Loucy (cell line): ENCODE measurements around the gene TMEM51.

Experiments
- H2AFZ ChIP-seq: fragments of 200-600 bp; sonication (generic); 2 replicates; pipeline ENCODE4 v1.6.0; 2016; ENCODE audit warnings: antibody characterized with exemption, mild to moderate bottlenecking, low read length, moderate library complexity
- H3F3A ChIP-seq: fragments of 200-600 bp; 2 replicates; pipeline ENCODE4 v1.6.0; 2016; ENCODE audit warnings: antibody characterized with exemption, low read depth, mild to moderate bottlenecking
- H3K27me3 ChIP-seq: fragments of 200-600 bp; sonication (generic); 2 replicates; pipeline ENCODE4 v1.6.1; 2014; ENCODE audit warnings: low read length, mild to moderate bottlenecking; ENCODE audit not compliant: insufficient read depth, poor library complexity, severe bottlenecking
- H3K36me3 ChIP-seq: fragments of 200-600 bp; sonication (generic); 2 replicates; pipeline ENCODE4 v1.6.1; 2016; ENCODE audit warnings: low read length; ENCODE audit not compliant: insufficient read depth
- H3K4me1 ChIP-seq: fragments of 200-600 bp; sonication (generic); 2 replicates; pipeline ENCODE4 v1.5.1; 2014; ENCODE audit warnings: low read length, mild to moderate bottlenecking; ENCODE audit not compliant: insufficient read depth, poor library complexity, severe bottlenecking
- H3K4me2 ChIP-seq: fragments of 200-600 bp; sonication (generic); 2 replicates; pipeline ENCODE4 v1.6.0; 2014; ENCODE audit warnings: antibody characterized with exemption, low read length, low read depth, mild to moderate bottlenecking; ENCODE audit not compliant: poor library complexity, severe bottlenecking
- H3K4me3 ChIP-seq: fragments of 200-600 bp; sonication (generic); 2 replicates; pipeline ENCODE4 v1.5.1; 2014; ENCODE audit warnings: low read length, mild to moderate bottlenecking, mixed read lengths; ENCODE audit not compliant: poor library complexity, severe bottlenecking
- H3K79me2 ChIP-seq: fragments of 200-600 bp; sonication (generic); 2 replicates; pipeline ENCODE4 v1.6.1; 2014; ENCODE audit warnings: low read length; ENCODE audit not compliant: insufficient read depth
- H3K9ac ChIP-seq: fragments of 200-600 bp; sonication (generic); 2 replicates; pipeline ENCODE4 v1.6.0; 2014; ENCODE audit warnings: mild to moderate bottlenecking, low read depth, low read length, moderate library complexity; ENCODE audit not compliant: poor library complexity, severe bottlenecking
- H3K9me2 ChIP-seq: fragments of 200-600 bp; sonication (generic); replicated peaks from 2 replicates; pipeline ENCODE4 v1.6.1; 2016; ENCODE audit warnings: low read depth, low read length, mixed read lengths
- H3K9me3 ChIP-seq: fragments of 200-600 bp; sonication (generic); 2 replicates; pipeline ENCODE4 v1.6.1; 2014; ENCODE audit warnings: mild to moderate bottlenecking, antibody characterized with exemption, low read length, low read depth; ENCODE audit not compliant: insufficient read depth
- H4K20me1 ChIP-seq: fragments of 200-600 bp; sonication (generic); 2 replicates; pipeline ENCODE4 v1.6.0; 2014; ENCODE audit warnings: antibody characterized with exemption, low read length, mild to moderate bottlenecking; ENCODE audit not compliant: insufficient read depth, poor library complexity, severe bottlenecking
- EZH2phosphoT487 ChIP-seq: fragments of 200-600 bp; IDR thresholded peaks from 2 replicates; pipeline ENCODE4 v1.6.1; 2018; ENCODE audit warnings: antibody characterized with exemption, mild to moderate bottlenecking, moderate library complexity, borderline replicate concordance
- TF ChIP-seq, protein P1 (sequence below): fragments of 200-600 bp; sonication (generic); conservative IDR thresholded peaks from 2 replicates; pipeline ENCODE4 v1.5.1; 2014; ENCODE audit warnings: mild to moderate bottlenecking, antibody characterized with exemption, low read length

The TMEM51 gene

GRCh38 chr1:15254559-15254958 is 101.0 kb downstream of the TMEM51 start:
- H3K27me3 ChIP-seq: no peaks in the 10 kb centered on the region
- no peak overlapping the region for H3K4me3 ChIP-seq

DNA sequence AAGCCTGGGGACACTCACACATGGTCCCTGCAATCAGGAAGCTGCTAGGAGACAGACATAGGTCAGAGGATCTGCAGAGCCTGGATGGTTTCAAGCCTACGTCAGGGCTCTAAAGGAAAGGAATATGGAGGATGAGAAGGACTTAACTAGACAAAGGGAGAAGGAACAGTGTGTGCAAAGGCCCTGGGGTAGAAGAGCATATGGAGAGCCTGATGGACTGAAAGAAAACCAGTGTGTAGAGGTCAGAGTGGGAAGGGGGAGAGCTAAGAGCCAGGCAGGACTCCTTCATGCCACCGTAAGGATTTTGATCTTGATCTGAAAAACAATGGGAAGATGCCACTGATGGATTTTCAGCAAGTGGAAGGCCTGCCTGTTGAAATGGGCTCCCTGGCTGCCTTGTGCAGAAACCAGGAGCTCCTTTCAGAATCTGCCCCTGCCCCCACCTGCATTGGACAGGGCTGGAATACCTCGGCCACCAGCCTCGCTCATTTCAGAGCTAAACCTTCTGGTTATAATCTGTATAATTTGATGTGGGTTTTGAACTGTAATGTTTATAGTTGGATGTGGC is 102.1 kb downstream of the TMEM51 start:
- peaks cover 7% of the 10 kb centered on the region for H3K4me1 ChIP-seq
- no peaks in the 10 kb centered on the region for H3K36me3 ChIP-seq
- H3K4me2 ChIP-seq: no peak overlapping the region
- H3F3A ChIP-seq: no peaks in the 10 kb centered on the region
- H3K27me3 ChIP-seq: no peaks in the 10 kb centered on the region
- H3K9me2 ChIP-seq: no peaks in the 10 kb centered on the region
- no peak overlapping the region for H3K4me3 ChIP-seq
- no peaks in the 10 kb centered on the region for H3K9me3 ChIP-seq
- H3K9ac ChIP-seq: no peak overlapping the region
- no peaks in the 10 kb centered on the region for H3K79me2 ChIP-seq
- TF ChIP-seq, protein P1, sequence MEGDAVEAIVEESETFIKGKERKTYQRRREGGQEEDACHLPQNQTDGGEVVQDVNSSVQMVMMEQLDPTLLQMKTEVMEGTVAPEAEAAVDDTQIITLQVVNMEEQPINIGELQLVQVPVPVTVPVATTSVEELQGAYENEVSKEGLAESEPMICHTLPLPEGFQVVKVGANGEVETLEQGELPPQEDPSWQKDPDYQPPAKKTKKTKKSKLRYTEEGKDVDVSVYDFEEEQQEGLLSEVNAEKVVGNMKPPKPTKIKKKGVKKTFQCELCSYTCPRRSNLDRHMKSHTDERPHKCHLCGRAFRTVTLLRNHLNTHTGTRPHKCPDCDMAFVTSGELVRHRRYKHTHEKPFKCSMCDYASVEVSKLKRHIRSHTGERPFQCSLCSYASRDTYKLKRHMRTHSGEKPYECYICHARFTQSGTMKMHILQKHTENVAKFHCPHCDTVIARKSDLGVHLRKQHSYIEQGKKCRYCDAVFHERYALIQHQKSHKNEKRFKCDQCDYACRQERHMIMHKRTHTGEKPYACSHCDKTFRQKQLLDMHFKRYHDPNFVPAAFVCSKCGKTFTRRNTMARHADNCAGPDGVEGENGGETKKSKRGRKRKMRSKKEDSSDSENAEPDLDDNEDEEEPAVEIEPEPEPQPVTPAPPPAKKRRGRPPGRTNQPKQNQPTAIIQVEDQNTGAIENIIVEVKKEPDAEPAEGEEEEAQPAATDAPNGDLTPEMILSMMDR: no peak
- no peak for TF ChIP-seq EZH2phosphoT487
- no peak overlapping the region for H2AFZ ChIP-seq
- no peaks in the 10 kb centered on the region for H4K20me1 ChIP-seq

More at GRCh38 chr1:15254559-15254958, 101.0 kb downstream of the TMEM51 start:
- Histone ChIP-seq H3K4me1 (peaks cover 7% of the 10 kb centered on the region), H3K9me3 (no peaks in the 10 kb centered on the region), H4K20me1 (no peaks in the 10 kb centered on the region), H3K36me3 (no peaks in the 10 kb centered on the region), H3K4me2 (no peak overlapping the region), H3F3A (no peaks in the 10 kb centered on the region), H2AFZ (no peak overlapping the region), H3K79me2 (no peaks in the 10 kb centered on the region), H3K9me2 (no peaks in the 10 kb centered on the region), H3K9ac (no peak overlapping the region)
- TF ChIP-seq, protein P1: no peak
- TF ChIP-seq EZH2phosphoT487: no peak

- Histone ChIP-seq H3K4me1 (peaks cover 7% of the 10 kb centered on the region), H3K36me3 (no peaks in the 10 kb centered on the region), H3K27me3 (no peaks in the 10 kb centered on the region), H3K4me3 (no peak overlapping the region), H3K9me2 (no peaks in the 10 kb centered on the region), H2AFZ (no peak overlapping the region), H4K20me1 (no peaks in the 10 kb centered on the region), H3K79me2 (no peaks in the 10 kb centered on the region), H3K9ac (no peak overlapping the region), H3K4me2 (no peak overlapping the region), H3K9me3 (no peaks in the 10 kb centered on the region), H3F3A (no peaks in the 10 kb centered on the region)
- TF ChIP-seq, protein P1: no peak
- no peak for TF ChIP-seq EZH2phosphoT487
Observed at GRCh38 chr1:15256584-15256983, 103.0 kb downstream of the TMEM51 start.
